ENCODE results near the gene LRRC25. TPM values are rescaled to one million over a fixed set of nuclear protein-coding genes. Genes with fewer than 3 reads are reported as not detected.

The LRRC25 gene
- total RNA-seq, 1 experiment from 2014 or later = not detected

DNA sequence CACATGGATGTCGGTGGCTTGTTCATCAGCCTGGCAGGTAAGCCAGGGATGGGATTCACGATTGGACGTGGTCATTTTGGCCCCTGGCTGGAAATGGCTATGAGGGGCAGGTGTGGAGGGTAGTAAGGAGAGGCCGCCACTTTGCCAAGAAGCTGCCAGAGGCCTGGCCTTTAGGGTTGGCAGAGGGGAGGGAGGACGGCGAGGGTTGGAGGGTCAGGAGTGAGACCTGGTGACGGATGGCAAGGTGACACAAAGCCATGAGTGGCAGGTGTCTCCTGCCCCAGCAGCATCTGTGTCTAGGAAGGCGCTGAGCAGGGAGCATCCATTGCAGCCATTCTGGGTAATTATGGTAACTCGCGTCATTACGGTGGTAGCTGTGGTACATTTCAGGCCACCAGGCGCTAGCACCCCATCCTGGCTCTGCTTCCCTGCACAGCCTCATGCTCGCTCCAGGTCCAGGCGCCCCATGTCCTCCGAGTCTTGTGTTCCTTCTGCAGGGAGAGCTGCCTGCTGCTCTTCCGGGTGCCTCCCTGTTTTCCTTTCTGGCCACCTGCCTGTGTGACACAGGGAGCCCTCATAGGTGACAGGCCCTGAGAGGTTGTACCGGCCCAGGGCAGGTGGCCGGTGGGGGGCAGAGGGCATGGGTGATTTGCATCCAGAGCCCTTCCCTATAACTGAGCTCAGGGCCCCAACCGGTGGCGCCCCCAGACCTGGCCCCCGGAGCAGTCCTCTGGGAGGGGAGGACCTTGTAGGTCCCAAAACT is 26.0 kb upstream of the LRRC25 start:
- Histone ChIP-seq H3K4ac (ENCODE audit: low read depth, low read length) (no peak overlapping the region), H3K56ac (ENCODE audit: insufficient read length, low read depth, low read length) (no peak overlapping the region), H4K8ac (replicated peaks; ENCODE audit: insufficient read length, low read depth, low read length) (no peak overlapping the region), H3K4me2 (ENCODE audit: insufficient read depth, insufficient read length, low read length) (no peak overlapping the region), H2BK15ac (ENCODE audit: low read depth, low read length) (no peak overlapping the region), H3K79me2 (ENCODE audit: insufficient read depth, low read length) (no peaks in the 10 kb centered on the region), H3K27ac (ENCODE audit: insufficient read length, low read depth, low read length) (no peak overlapping the region), H3K14ac (ENCODE audit: insufficient read depth, low read length) (no peak overlapping the region; the same call in 1 of the 2 replicates), H3K23me2 (ENCODE audit: insufficient read length, low read depth, low read length, poor library complexity, severe bottlenecking) (peaks cover 3% of the 10 kb centered on the region), H4K20me1 (ENCODE audit: control insufficient read depth, insufficient read depth, insufficient read length) (no peaks in the 10 kb centered on the region), H2AFZ (ENCODE audit: low read length) (no peak overlapping the region), H3K27me3 (ENCODE audit: insufficient read depth, low read length) (no peaks in the 10 kb centered on the region; the same call in 1 of the 2 replicates), H3K79me1 (ENCODE audit: insufficient read depth, low read depth, low read length, poor library complexity, severe bottlenecking) (no peaks in the 10 kb centered on the region), H2BK120ac (ENCODE audit: low read depth, low read length, poor library complexity, severe bottlenecking) (no peak overlapping the region), H2BK20ac (ENCODE audit: low read depth, low read length, poor library complexity, severe bottlenecking) (no peak overlapping the region), H3K18ac (ENCODE audit: insufficient read length, low read depth, low read length) (no peak overlapping the region), H3T11ph (ENCODE audit: low read length) (no peak overlapping the region), H4K5ac (ENCODE audit: insufficient read length, low read depth, low read length) (no peak overlapping the region), H2BK5ac (ENCODE audit: insufficient read length, low read length) (no peak overlapping the region), H3K9ac (ENCODE audit: extremely low read depth, insufficient read length, low read length) (no peak overlapping the region), H3K4me1 (ENCODE audit: insufficient read depth, low read length) (peaks cover 4% of the 10 kb centered on the region; the same call in 1 of the 2 replicates), H3K23ac (ENCODE audit: insufficient read length, low read depth, low read length) (no peak overlapping the region), H2AK5ac (ENCODE audit: insufficient read length, low read length) (no peak overlapping the region), H3K9me3 (ENCODE audit: control insufficient read depth, low read depth, low read length) (no peaks in the 10 kb centered on the region), H4K91ac (ENCODE audit: insufficient read length, low read depth, low read length) (no peak overlapping the region), H2BK12ac (ENCODE audit: insufficient read length, low read depth, low read length) (no peak overlapping the region)
- Mint-ChIP-seq H3K4me3 (peak overlapping the region in 1 of 2 experiments; percentile 38; a peak in 1 of 5 replicates), H3K9me3 (no peaks in the 10 kb centered on the region; a peak in 2 of 5 replicates), H3K27ac (peak overlapping the region in 1 of 3 experiments; percentile 76; a peak in 2 of 7 replicates), H3K36me3 (ENCODE audit: insufficient read depth in 1 of 3, low read depth in 3 of 3) (peaks cover 0 to 5% (median 0%) of the 10 kb centered on the region in 3 experiments; a peak in 1 of 7 replicates), H3K4me1 (peaks cover 43 to 54% of the 10 kb centered on the region in 2 experiments), H3K27me3 (ENCODE audit: low read depth) (peaks cover 38% of the 10 kb centered on the region)
- no CpG with 5 or more reads among the region's 21 CpGs for WGBS (ENCODE audit: extremely low coverage, insufficient read length, low lambda C conversion rate)
- TF ChIP-seq, protein P1, sequence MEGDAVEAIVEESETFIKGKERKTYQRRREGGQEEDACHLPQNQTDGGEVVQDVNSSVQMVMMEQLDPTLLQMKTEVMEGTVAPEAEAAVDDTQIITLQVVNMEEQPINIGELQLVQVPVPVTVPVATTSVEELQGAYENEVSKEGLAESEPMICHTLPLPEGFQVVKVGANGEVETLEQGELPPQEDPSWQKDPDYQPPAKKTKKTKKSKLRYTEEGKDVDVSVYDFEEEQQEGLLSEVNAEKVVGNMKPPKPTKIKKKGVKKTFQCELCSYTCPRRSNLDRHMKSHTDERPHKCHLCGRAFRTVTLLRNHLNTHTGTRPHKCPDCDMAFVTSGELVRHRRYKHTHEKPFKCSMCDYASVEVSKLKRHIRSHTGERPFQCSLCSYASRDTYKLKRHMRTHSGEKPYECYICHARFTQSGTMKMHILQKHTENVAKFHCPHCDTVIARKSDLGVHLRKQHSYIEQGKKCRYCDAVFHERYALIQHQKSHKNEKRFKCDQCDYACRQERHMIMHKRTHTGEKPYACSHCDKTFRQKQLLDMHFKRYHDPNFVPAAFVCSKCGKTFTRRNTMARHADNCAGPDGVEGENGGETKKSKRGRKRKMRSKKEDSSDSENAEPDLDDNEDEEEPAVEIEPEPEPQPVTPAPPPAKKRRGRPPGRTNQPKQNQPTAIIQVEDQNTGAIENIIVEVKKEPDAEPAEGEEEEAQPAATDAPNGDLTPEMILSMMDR (conservative IDR thresholded peaks at IDR 0.05) = no peak
- no peak for DNase-seq
